ENCODE measurements around the gene C1R. TPM values are rescaled to one million over a fixed set of nuclear protein-coding genes. Genes with fewer than 3 reads are reported as not detected.

C1R gene
- total RNA-seq, 1 experiment from 2014 or later, result 1.3 TPM

GRCh38 chr12:7068994-7069346 is 23.3 kb downstream of the C1R start:
- POLR2A ChIA-PET, result interaction anchor here (0.6 kb wide), 1 partner anchor 958 kb away, joined by 9 read pairs; no protein-coding TSS in a partner anchor
- ATAC-seq (no peak), DNase-seq (ENCODE audit: low read depth, low spot score) (no peak)
- CTCF ChIA-PET, result interaction anchor here (0.5 kb wide), 1 partner anchor 15 kb away, joined by 3 read pairs; no protein-coding TSS in a partner anchor
- BruUV-seq (replicated peaks), result no TSS peak
- in situ Hi-C loops (cut with HindIII; ENCODE audit: low pct_unique_long_range_greater_than_20kb, low sequenced_read_pairs), result no loop called here
- intact Hi-C loops (cut with micrococcal nuclease; ENCODE audit: unreplicated experiment), result no loop called here
- no peaks in the 10 kb centered on the region for H3K36me3 ChIP-seq (ENCODE audit: control insufficient read depth, insufficient read depth, low read length)
- TF ChIP-seq POLR2AphosphoS5 (IDR thresholded peaks at IDR 0.05; ENCODE audit: low read depth, low read length) (no peak), TCF7L2 (IDR thresholded peaks at IDR 0.05; ENCODE audit: low read depth, low read length) (no peak), CTCF (IDR thresholded peaks at IDR 0.05) (no peak), REST (IDR thresholded peaks at IDR 0.05; ENCODE audit: insufficient read depth in 1 of 2, low read depth in 2 of 2, low read length in 1 of 2) (no peak), SIN3A (IDR thresholded peaks at IDR 0.05; ENCODE audit: borderline replicate concordance, insufficient read depth, low read depth, low read length) (no peak)
- H3K4me1 ChIP-seq (ENCODE audit: control insufficient read depth, insufficient read depth, low read length), result no peaks in the 10 kb centered on the region
- H3K27me3 ChIP-seq (ENCODE audit: control insufficient read depth, insufficient read depth, low read length), result no peaks in the 10 kb centered on the region
- H3K9me3 ChIP-seq (ENCODE audit: control insufficient read depth, insufficient read depth, low read depth, low read length), result no peaks in the 10 kb centered on the region
- H3K4me3 ChIP-seq (ENCODE audit: low read depth in 2 of 2, low read length in 2 of 2), result no peak overlapping the region
- H3K27ac ChIP-seq (ENCODE audit: low read length), result no peak overlapping the region

- BruUV-seq (replicated peaks), result no TSS peak
- ChIA-PET CTCF (no interaction called here), POLR2A (interaction anchor here (0.6 kb wide), 1 partner anchor 959 kb away, joined by 9 read pairs; no protein-coding TSS in a partner anchor)
- no peak for ATAC-seq
- DNase-seq (ENCODE audit: low read depth, low spot score), result no peak
- in situ Hi-C loops (cut with HindIII; ENCODE audit: low pct_unique_long_range_greater_than_20kb, low sequenced_read_pairs), result no loop called here
- no peaks in the 10 kb centered on the region for H3K4me1 ChIP-seq (ENCODE audit: control insufficient read depth, insufficient read depth, low read length)
- no peaks in the 10 kb centered on the region for H3K36me3 ChIP-seq (ENCODE audit: control insufficient read depth, insufficient read depth, low read length)
- no peak overlapping the region for H3K4me3 ChIP-seq (ENCODE audit: low read depth in 2 of 2, low read length in 2 of 2)
- H3K27ac ChIP-seq (ENCODE audit: low read length), result no peak overlapping the region
- TF ChIP-seq POLR2AphosphoS5 (IDR thresholded peaks at IDR 0.05; ENCODE audit: low read depth, low read length), result no peak
- TF ChIP-seq CTCF (IDR thresholded peaks at IDR 0.05), result no peak
- no peak for TF ChIP-seq TCF7L2 (IDR thresholded peaks at IDR 0.05; ENCODE audit: low read depth, low read length)
- no peak for TF ChIP-seq SIN3A (IDR thresholded peaks at IDR 0.05; ENCODE audit: borderline replicate concordance, insufficient read depth, low read depth, low read length)
- TF ChIP-seq REST (IDR thresholded peaks at IDR 0.05; ENCODE audit: insufficient read depth in 1 of 2, low read depth in 2 of 2, low read length in 1 of 2), result no peak
- no peaks in the 10 kb centered on the region for H3K9me3 ChIP-seq (ENCODE audit: control insufficient read depth, insufficient read depth, low read depth, low read length)
- intact Hi-C loops (cut with micrococcal nuclease; ENCODE audit: unreplicated experiment), result no loop called here
- H3K27me3 ChIP-seq (ENCODE audit: control insufficient read depth, insufficient read depth, low read length), result no peaks in the 10 kb centered on the region
These were observed 23.8 kb downstream of the C1R start for GRCh38 chr12:7068240-7068993.

Data from Panc1 (cell line).